HG03460 (cell line): Measurements from ENCODE around the gene ICA1.

ENCODE experiments used
- ATAC-seq: cut with Tn5 transposase; IDR thresholded peaks from one replicate; pipeline ENCODE4 v1.9.1; 2021; ENCODE audit not compliant: unreplicated experiment

Gene ICA1

GRCh38 chr7:8135417-8135816 lies 126.5 kb downstream of the ICA1 start:
- ATAC-seq = no peak

GRCh38 chr7:8134089-8134733 lies 127.8 kb downstream of the ICA1 start:
- ATAC-seq = peak; percentile 65

- ATAC-seq = peak; percentile 32
These were observed 128.6 kb downstream of the ICA1 start for GRCh38 chr7:8133188-8133848.

GRCh38 chr7:8131694-8132605 lies 130.0 kb downstream of the ICA1 start:
- ATAC-seq = peak; percentile 47

- ATAC-seq = no peak
These were observed 131.3 kb downstream of the ICA1 start for GRCh38 chr7:8130663-8131062.

- no peak for ATAC-seq
These were observed 132.7 kb downstream of the ICA1 start for GRCh38 chr7:8129318-8129659.

GRCh38 chr7:8128449-8129317 lies 133.3 kb downstream of the ICA1 start:
- no peak for ATAC-seq

- ATAC-seq = no peak
These were observed 135.3 kb downstream of the ICA1 start for GRCh38 chr7:8126601-8127167.

- ATAC-seq = peak; percentile 81
These were observed 136.1 kb downstream of the ICA1 start for GRCh38 chr7:8125680-8126444.

GRCh38 chr7:8121243-8121642 lies 140.7 kb downstream of the ICA1 start:
- ATAC-seq = no peak

- no peak for ATAC-seq
These were observed 141.4 kb downstream of the ICA1 start for GRCh38 chr7:8120390-8121058.

- no peak for ATAC-seq
These were observed 142.7 kb downstream of the ICA1 start for GRCh38 chr7:8119262-8119661.

- no peak for ATAC-seq
These were observed 144.8 kb downstream of the ICA1 start for GRCh38 chr7:8117195-8117594.

- peak; percentile 95 for ATAC-seq
These were observed 146.2 kb downstream of the ICA1 start for GRCh38 chr7:8115547-8116402.

GRCh38 chr7:8114175-8114574 lies 147.8 kb downstream of the ICA1 start:
- ATAC-seq = peak; percentile 24

- ATAC-seq = no peak
These were observed 148.8 kb downstream of the ICA1 start for GRCh38 chr7:8113184-8113583.

- ATAC-seq = no peak
These were observed 149.3 kb downstream of the ICA1 start for GRCh38 chr7:8112685-8113084.

GRCh38 chr7:8111282-8111960 lies 150.5 kb downstream of the ICA1 start:
- no peak for ATAC-seq
